Karpas-422 (cell line): ENCODE measurements around the gene RILPL2. TPM values are rescaled to one million over a fixed set of nuclear protein-coding genes. Genes with fewer than 3 reads are reported as not detected.
"Not testable (repeated sequence)": the region's sequence is repeated elsewhere in the genome, so short reads cannot be mapped to it uniquely, and the experiment has no call there.

Experiments used
- DNase-seq: peaks from one replicate; pipeline ENCODE4 v3.0.0-alpha.2; 2015
- H2AFZ ChIP-seq: fragments of 200-600 bp; sonication (generic); 2 replicates; pipeline ENCODE4 v1.6.1; 2014; ENCODE audit warnings: antibody characterized with exemption, low read length, mixed read lengths
- H3K27ac ChIP-seq: fragments of 200-600 bp; sonication (generic); 2 replicates; pipeline ENCODE4 v1.5.1; 2014; ENCODE audit warnings: mild to moderate bottlenecking, low read length, moderate library complexity
- H3K27me3 ChIP-seq: fragments of 200-600 bp; sonication (generic); 2 replicates; pipeline ENCODE4 v1.6.1; 2014; ENCODE audit warnings: low read length, mixed read lengths
- H3K36me3 ChIP-seq: fragments of 200-600 bp; sonication (generic); 2 replicates; pipeline ENCODE4 v1.6.1; 2014; ENCODE audit warnings: low read length, mixed read lengths; ENCODE audit not compliant: insufficient read depth
- H3K4me1 ChIP-seq: fragments of 200-600 bp; sonication (generic); 2 replicates; pipeline ENCODE4 v1.6.1; 2014; ENCODE audit warnings: mild to moderate bottlenecking, low read length, mixed read lengths
- H3K4me2 ChIP-seq: fragments of 200-600 bp; sonication (generic); 2 replicates; pipeline ENCODE4 v1.6.1; 2014; ENCODE audit warnings: low read length, low read depth, mild to moderate bottlenecking; ENCODE audit not compliant: poor library complexity, severe bottlenecking
- H3K4me3 ChIP-seq: fragments of 200-600 bp; sonication (generic); 2 replicates; pipeline ENCODE4 v1.5.1; 2014; ENCODE audit warnings: mild to moderate bottlenecking, antibody characterized with exemption, low read length, mixed read lengths
- H3K79me2 ChIP-seq: fragments of 200-600 bp; sonication (generic); 2 replicates; pipeline ENCODE4 v1.6.1; 2014; ENCODE audit warnings: mild to moderate bottlenecking, low read length, mixed read lengths
- H3K9ac ChIP-seq: fragments of 200-600 bp; sonication (generic); 2 replicates; pipeline ENCODE4 v1.6.0; 2014; ENCODE audit warnings: low read length
- H3K9me2 ChIP-seq: fragments of 200-600 bp; sonication (generic), shearing (Covaris generic); replicated peaks from 2 replicates; pipeline ENCODE4 v1.6.0; 2014; ENCODE audit warnings: mild to moderate bottlenecking, low read length, moderate library complexity; ENCODE audit not compliant: insufficient read depth
- H3K9me3 ChIP-seq: fragments of 300-700, 200-600 bp; sonication (generic); 2 replicates; pipeline ENCODE4 v1.6.1; 2014; ENCODE audit warnings: low read length, mixed read lengths
- H4K20me1 ChIP-seq: fragments of 200-600 bp; sonication (generic); 2 replicates; pipeline ENCODE4 v1.6.1; 2014; ENCODE audit warnings: mild to moderate bottlenecking, antibody characterized with exemption, low read length, low read depth; ENCODE audit not compliant: insufficient read depth
- total RNA-seq: library from RNA; depleted of rRNA; stranded (reverse); fragments of >200 nt; shearing (Covaris generic); gene quantifications from 2 replicates; pipeline ENCODE4 v1.2.3, GENCODE V29; 2014; ENCODE audit warnings: low replicate concordance

Gene RILPL2
- total RNA-seq, 1 experiment from 2014 or later, result 1.4 TPM

DNA sequence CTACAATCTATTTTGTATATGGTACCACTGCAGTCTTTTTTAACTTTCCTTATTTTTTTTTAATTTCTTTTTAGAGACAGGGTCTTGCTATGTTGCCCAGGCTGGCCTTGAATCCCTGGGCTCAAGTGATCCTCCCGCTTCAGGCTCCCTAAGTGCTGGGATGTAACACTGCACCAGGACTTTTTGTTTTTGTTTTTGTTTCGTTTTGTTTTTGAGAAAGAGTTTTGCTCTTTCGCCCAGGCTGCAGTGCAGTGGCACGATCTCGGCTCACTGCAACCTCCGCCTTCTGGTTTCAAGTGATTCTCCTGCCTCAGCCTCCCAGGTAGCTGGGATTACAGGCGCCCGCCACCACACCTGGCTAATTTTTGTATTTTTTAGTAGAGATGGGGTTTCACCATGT, 7.4 kb downstream of the RILPL2 start:
- not testable (repeated sequence) for H3K4me1 ChIP-seq, H2AFZ ChIP-seq, H3K27me3 ChIP-seq, H3K79me2 ChIP-seq, H3K27ac ChIP-seq, H3K36me3 ChIP-seq, H3K4me2 ChIP-seq, H3K4me3 ChIP-seq, H3K9ac ChIP-seq, H4K20me1 ChIP-seq, H3K9me3 ChIP-seq, H3K9me2 ChIP-seq, DNase-seq

GRCh38 chr12:123428591-123428990, 7.9 kb downstream of the RILPL2 start:
- Histone ChIP-seq H2AFZ (no peak overlapping the region), H3K27ac (no peak overlapping the region), H3K4me2 (no peak overlapping the region), H3K79me2 (no peaks in the 10 kb centered on the region), H3K4me3 (no peak overlapping the region), H3K9me2 (no peaks in the 10 kb centered on the region), H3K27me3 (no peaks in the 10 kb centered on the region), H3K9ac (no peak overlapping the region), H4K20me1 (no peaks in the 10 kb centered on the region), H3K36me3 (no peaks in the 10 kb centered on the region), H3K4me1 (peaks cover 6% of the 10 kb centered on the region), H3K9me3 (no peaks in the 10 kb centered on the region)
- no peak for DNase-seq

DNA sequence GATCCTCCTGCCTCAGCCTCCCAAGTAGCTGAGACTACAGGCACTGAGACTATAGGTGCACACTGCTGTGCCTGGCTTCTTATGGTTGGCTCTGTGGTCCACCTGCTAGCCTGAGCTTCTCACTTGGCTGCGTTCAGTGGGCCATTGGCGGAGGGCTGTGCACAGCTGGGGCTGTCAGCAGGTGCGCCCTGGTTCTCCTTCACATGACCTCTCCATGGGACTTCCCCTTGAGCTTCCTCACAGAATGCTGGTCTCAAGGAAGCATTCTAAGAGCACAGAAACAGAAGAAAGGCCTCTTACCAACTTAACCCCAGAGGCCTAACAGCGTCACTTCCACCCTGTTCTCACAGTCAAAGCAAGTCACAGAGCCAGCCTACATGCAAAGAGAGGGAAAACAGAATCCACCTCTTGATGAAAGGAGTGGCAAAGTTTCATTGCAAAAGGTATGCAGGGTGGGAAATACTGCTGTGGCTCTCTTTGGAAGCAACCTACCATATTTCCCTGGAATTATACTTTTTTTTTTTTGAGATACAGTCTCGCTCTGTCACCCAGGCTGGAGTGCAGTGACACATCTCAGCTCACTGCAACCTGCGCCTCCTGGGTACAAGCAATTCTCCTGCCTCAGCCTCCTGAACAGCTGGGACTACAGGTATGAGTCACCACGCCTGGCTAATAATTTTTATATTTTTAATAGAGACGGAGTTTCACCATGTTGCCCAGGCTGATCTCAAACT, 9.3 kb downstream of the RILPL2 start:
- Histone ChIP-seq H3K4me2 (no peak overlapping the region), H3K9ac (no peak overlapping the region), H3K36me3 (no peaks in the 10 kb centered on the region), H3K79me2 (no peaks in the 10 kb centered on the region), H3K4me3 (no peak overlapping the region), H3K27ac (no peak overlapping the region), H3K9me3 (no peaks in the 10 kb centered on the region), H4K20me1 (no peaks in the 10 kb centered on the region), H3K4me1 (peaks cover 6% of the 10 kb centered on the region), H3K27me3 (no peaks in the 10 kb centered on the region), H3K9me2 (no peaks in the 10 kb centered on the region), H2AFZ (no peak overlapping the region)
- DNase-seq, result no peak

DNA sequence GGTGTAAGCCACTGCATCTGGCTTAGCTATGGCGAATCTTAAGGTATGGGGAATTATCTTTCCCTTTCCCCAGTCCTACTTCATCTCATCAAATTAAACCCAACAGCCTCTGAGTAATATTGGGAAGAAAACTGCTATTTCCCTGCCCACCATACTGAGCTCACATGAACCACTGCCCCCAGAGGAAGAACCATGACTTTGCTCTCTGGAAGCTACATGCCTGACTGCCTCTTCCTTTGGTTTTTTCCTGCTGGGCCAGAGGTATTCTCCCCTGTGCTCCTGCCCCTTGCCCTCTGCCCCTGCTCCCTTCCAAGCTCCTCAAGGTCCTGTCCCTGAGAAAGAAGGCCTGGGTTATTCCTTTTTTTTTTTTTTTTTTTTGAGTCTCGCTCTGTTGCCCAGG, 15.2 kb downstream of the RILPL2 start:
- no peaks in the 10 kb centered on the region for H3K79me2 ChIP-seq
- H3K9ac ChIP-seq, result no peak overlapping the region
- H3K9me3 ChIP-seq, result no peaks in the 10 kb centered on the region
- H3K4me3 ChIP-seq, result no peak overlapping the region
- no peak for DNase-seq
- H3K4me1 ChIP-seq, result no peaks in the 10 kb centered on the region
- no peak overlapping the region for H3K27ac ChIP-seq
- no peaks in the 10 kb centered on the region for H3K9me2 ChIP-seq
- H3K27me3 ChIP-seq, result no peaks in the 10 kb centered on the region
- H3K36me3 ChIP-seq, result no peaks in the 10 kb centered on the region
- H3K4me2 ChIP-seq, result no peak overlapping the region
- no peaks in the 10 kb centered on the region for H4K20me1 ChIP-seq
- H2AFZ ChIP-seq, result no peak overlapping the region

GRCh38 chr12:123410041-123410412, 26.5 kb downstream of the RILPL2 start:
- Histone ChIP-seq H3K4me3 (no peak overlapping the region), H3K79me2 (no peaks in the 10 kb centered on the region), H4K20me1 (no peaks in the 10 kb centered on the region), H2AFZ (no peak overlapping the region), H3K9me2 (no peaks in the 10 kb centered on the region), H3K9ac (no peak overlapping the region), H3K4me1 (no peaks in the 10 kb centered on the region), H3K36me3 (0 out of 2 replicates have a peak, but pooled peaks cover 4% of the 10 kb centered on the region), H3K9me3 (no peaks in the 10 kb centered on the region), H3K27me3 (no peaks in the 10 kb centered on the region), H3K27ac (no peak overlapping the region), H3K4me2 (no peak overlapping the region)
- no peak for DNase-seq

DNA sequence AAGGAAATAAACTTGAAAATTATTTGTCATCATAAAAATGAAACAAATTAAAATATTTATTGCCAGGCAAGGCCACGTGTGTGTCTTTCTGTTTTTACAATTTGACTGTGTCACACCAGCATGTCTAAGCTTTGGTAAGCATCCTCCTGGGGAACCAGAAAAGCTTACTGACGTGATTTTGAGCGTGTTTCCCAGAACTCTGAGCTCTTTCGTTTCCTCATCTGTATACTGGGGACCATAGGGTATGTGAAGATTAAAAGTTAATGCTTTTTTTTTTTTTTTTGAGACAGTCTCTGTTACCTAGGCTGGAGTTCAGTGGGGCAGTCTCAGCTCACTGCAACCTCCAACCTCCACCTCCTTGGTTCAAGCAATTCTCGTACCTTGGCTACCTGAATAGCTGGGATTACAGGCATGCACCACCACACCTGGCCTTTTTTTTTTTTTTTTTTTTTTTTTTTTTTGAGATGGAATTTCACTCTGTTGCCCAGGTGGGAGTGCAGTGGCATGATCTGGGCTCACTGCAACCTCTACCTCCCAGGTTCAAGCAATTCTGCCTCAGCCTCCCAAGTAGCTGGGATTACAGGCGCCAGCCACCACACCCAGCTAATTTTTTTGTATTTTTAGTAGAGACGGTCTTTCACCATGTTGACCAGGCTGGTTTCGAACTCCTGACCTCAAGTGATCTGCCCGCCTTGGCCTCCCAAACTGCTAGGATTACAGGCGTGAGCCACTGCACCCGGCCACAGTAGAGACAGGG, 27.0 kb downstream of the RILPL2 start:
- H3K9ac ChIP-seq, H3K36me3 ChIP-seq, H3K79me2 ChIP-seq, H3K27ac ChIP-seq, H2AFZ ChIP-seq, H3K4me2 ChIP-seq, H3K4me3 ChIP-seq, H3K9me2 ChIP-seq, H3K9me3 ChIP-seq, H3K27me3 ChIP-seq, H3K4me1 ChIP-seq, H4K20me1 ChIP-seq: not testable (repeated sequence)
- DNase-seq, result peak; percentile 48

DNA sequence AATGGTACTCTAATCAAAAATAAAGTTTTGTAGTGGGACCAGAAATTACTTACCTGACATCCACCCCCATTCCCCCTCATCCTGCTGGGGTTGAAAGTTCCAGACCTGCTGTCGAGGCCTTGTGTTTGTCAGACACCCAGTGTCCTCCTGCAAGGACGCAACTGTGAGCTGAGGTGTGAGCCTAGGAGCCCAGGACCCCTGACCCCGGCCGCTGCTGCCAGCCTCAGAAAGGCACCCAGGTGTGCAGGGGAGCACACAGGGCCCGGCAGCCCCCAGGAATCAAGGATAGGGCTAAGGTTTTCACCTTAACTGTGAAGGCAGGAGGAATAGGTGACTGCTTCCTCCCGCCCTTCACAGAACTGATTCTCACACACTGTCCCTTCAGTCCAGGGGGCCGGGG, 27.9 kb downstream of the RILPL2 start:
- not testable (repeated sequence) for H3K9me2 ChIP-seq, H3K27me3 ChIP-seq, H3K79me2 ChIP-seq, H4K20me1 ChIP-seq, H3K4me2 ChIP-seq, H3K4me3 ChIP-seq, DNase-seq, H3K9ac ChIP-seq, H3K9me3 ChIP-seq, H3K27ac ChIP-seq, H3K4me1 ChIP-seq, H2AFZ ChIP-seq
- peaks cover 13% of the 10 kb centered on the region; the same call in 1 of the 2 replicates for H3K36me3 ChIP-seq

DNA sequence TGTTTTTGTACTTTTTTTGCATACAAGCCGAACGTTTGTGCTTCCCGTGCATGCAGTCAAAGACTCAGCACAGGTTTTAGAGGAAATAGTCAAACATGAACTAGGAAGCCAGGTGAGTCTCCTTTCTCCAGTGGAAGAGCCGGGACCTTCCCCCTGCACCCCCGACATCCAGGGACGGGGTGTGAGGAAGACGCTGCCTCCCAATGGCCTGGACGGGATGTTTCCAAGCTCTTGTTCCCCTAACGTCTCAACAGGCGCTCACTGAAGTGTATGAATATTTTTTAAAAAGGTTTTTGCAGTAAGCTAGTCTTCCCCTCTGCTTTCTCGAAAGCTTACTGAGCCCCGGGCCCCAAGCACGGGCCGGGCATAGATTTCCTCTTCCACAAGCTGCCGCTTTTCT, 28.6 kb downstream of the RILPL2 start:
- H3K4me1 ChIP-seq, H4K20me1 ChIP-seq, H3K27ac ChIP-seq, H3K9me3 ChIP-seq, H3K27me3 ChIP-seq, H3K4me3 ChIP-seq, H3K9ac ChIP-seq, H3K4me2 ChIP-seq, DNase-seq, H3K9me2 ChIP-seq, H2AFZ ChIP-seq, H3K79me2 ChIP-seq: not testable (repeated sequence)
- H3K36me3 ChIP-seq, result peaks cover 20% of the 10 kb centered on the region; the same call in 1 of the 2 replicates
